Measurements from ENCODE around the gene DCUN1D3.

DNA sequence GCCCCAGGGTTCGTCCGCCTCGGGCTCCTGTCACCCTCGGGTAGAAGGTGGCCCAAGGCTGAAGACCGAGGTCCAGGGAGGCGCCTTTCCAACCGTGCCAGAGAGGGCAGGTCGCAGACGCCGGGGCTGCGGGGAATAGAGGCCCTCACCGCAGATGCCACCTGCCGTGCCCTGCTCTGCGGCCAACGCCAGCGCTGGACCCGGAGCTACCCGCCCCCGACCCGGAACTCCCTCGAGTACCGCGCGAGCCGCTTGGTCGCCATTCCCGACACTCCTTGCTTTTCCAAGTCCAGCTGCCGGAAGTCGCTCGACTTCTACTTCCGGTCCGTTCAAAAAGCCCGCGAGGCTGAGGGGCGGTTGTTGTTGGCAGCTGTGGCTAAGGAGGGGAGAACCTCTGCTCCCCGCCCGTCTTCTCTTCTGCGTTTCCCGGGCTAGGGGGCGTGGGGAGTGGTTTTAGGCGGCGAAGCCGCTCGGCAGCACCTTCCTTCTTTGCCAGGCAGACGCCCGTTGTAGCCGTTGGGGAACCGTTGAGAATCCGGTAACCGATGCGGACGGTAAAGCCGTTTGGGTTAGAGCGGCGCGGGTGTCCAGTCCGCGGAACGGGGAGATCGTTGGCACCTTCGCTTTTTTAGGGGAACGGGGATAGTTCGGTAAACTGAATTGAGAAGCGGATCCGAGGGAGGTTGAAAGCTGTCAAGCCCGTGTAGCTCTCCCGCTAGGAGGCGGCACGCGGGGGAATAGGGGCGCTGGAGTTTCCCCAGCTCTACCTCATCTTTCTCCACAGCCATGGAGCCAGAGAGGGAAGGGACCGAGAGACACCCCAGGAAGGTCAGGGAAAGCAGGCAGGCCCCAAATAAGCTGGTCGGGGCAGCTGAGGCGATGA is 93.7 kb downstream of the DCUN1D3 start, which contains the start of the genes ERI2 and REXO5:
- TF ChIP-seq PPARA (CRISPR knock-in tag; IDR thresholded peaks at IDR 0.05; ENCODE audit: borderline replicate concordance) (no peak), ZFP3 (CRISPR knock-in tag; IDR thresholded peaks at IDR 0.05) (no peak), RARB (CRISPR knock-in tag; IDR thresholded peaks at IDR 0.05) (no peak), ARNTL (CRISPR knock-in tag; IDR thresholded peaks at IDR 0.05; ENCODE audit: borderline replicate concordance, low read depth) (no peak), GLIS3 (CRISPR knock-in tag; IDR thresholded peaks at IDR 0.05) (no peak), ZC3H10 (CRISPR knock-in tag; IDR thresholded peaks at IDR 0.05) (no peak), TSHZ2 (CRISPR knock-in tag; IDR thresholded peaks at IDR 0.05) (no peak; the same call in 1 of the 2 replicates), ZNF70 (CRISPR knock-in tag; IDR thresholded peaks at IDR 0.05) (no peak)
- TF ChIP-seq, protein P1, sequence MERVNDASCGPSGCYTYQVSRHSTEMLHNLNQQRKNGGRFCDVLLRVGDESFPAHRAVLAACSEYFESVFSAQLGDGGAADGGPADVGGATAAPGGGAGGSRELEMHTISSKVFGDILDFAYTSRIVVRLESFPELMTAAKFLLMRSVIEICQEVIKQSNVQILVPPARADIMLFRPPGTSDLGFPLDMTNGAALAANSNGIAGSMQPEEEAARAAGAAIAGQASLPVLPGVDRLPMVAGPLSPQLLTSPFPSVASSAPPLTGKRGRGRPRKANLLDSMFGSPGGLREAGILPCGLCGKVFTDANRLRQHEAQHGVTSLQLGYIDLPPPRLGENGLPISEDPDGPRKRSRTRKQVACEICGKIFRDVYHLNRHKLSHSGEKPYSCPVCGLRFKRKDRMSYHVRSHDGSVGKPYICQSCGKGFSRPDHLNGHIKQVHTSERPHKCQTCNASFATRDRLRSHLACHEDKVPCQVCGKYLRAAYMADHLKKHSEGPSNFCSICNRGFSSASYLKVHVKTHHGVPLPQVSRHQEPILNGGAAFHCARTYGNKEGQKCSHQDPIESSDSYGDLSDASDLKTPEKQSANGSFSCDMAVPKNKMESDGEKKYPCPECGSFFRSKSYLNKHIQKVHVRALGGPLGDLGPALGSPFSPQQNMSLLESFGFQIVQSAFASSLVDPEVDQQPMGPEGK (CRISPR knock-in tag; IDR thresholded peaks at IDR 0.05; ENCODE audit: borderline replicate concordance), result no peak
- TF ChIP-seq, protein P2, sequence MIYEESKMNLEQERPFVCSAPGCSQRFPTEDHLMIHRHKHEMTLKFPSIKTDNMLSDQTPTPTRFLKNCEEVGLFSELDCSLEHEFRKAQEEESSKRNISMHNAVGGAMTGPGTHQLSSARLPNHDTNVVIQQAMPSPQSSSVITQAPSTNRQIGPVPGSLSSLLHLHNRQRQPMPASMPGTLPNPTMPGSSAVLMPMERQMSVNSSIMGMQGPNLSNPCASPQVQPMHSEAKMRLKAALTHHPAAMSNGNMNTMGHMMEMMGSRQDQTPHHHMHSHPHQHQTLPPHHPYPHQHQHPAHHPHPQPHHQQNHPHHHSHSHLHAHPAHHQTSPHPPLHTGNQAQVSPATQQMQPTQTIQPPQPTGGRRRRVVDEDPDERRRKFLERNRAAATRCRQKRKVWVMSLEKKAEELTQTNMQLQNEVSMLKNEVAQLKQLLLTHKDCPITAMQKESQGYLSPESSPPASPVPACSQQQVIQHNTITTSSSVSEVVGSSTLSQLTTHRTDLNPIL (CRISPR knock-in tag; IDR thresholded peaks at IDR 0.05; ENCODE audit: low read depth), result no peak

Data from SK-N-SH treated with all-trans-retinoic acid at 6 μM for 48 hours (cell line).